Liver (tissue), 9 donors: Measurements from ENCODE around the gene SWAP70. TPM values are rescaled to one million over a fixed set of nuclear protein-coding genes. Genes with fewer than 3 reads are reported as not detected.

Experiments used
- DNase-seq: peaks from one replicate; pipeline ENCODE4 v3.0.0-alpha.2; 2017; ENCODE audit warnings: low spot score
- H3K27ac ChIP-seq, 2 donors: one replicate each; pipeline ENCODE4 v1.7.0; 2013; ENCODE audit warnings: inconsistent platforms in 2 of 2, low read length in 2 of 2, control low read depth in 1 of 2, low read depth in 1 of 2, mild to moderate bottlenecking in 1 of 2
- H3K27me3 ChIP-seq, 4 donors: one replicate each; pipeline versions ENCODE4 v1.6.1 to v1.7.0; 2013; ENCODE audit warnings: low read length in 3 of 4, inconsistent platforms in 1 of 4, mild to moderate bottlenecking in 1 of 4, moderate library complexity in 1 of 4; ENCODE audit not compliant: control insufficient read depth in 4 of 4, insufficient read depth in 4 of 4
- H3K36me3 ChIP-seq, 4 donors: one replicate each; pipeline versions ENCODE4 v1.6.1 to v1.7.0; 2013; ENCODE audit warnings: low read length in 3 of 4, mild to moderate bottlenecking in 3 of 4, low read depth in 1 of 4, moderate library complexity in 1 of 4; ENCODE audit not compliant: control insufficient read depth in 4 of 4, insufficient read depth in 3 of 4
- H3K4me1 ChIP-seq, 4 donors: one replicate each; pipeline versions ENCODE4 v1.6.1 to v1.7.0; 2013; ENCODE audit warnings: low read length in 3 of 4, mild to moderate bottlenecking in 3 of 4, moderate library complexity in 1 of 4; ENCODE audit not compliant: control insufficient read depth in 4 of 4, insufficient read depth in 4 of 4
- H3K4me3 ChIP-seq, 3 donors: one replicate each; pipeline versions ENCODE4 v1.6.1 to v1.7.0; 2013; ENCODE audit warnings: low read length in 3 of 3, control low read depth in 1 of 3, low read depth in 1 of 3, mild to moderate bottlenecking in 1 of 3
- H3K9ac ChIP-seq, 2 donors: one replicate each; pipeline ENCODE4 v1.7.0; 2013; ENCODE audit warnings: low read length in 2 of 2, mild to moderate bottlenecking in 2 of 2, moderate library complexity in 2 of 2, control low read depth in 1 of 2, low read depth in 1 of 2
- H3K9me3 ChIP-seq, 4 donors: one replicate each; pipeline versions ENCODE4 v1.6.1 to v1.7.0; 2013; ENCODE audit warnings: low read length in 3 of 4; ENCODE audit not compliant: control insufficient read depth in 4 of 4
- ATF3 ChIP-seq: IDR thresholded peaks from 2 replicates; pipeline ENCODE4 v1.6.1; 2016; ENCODE audit warnings: antibody characterized with exemption
- EGR1 ChIP-seq, 2 donors: IDR thresholded peaks; 2 replicates each; pipeline ENCODE4 v1.6.1; 2016 to 2018; ENCODE audit warnings: antibody characterized with exemption in 2 of 2, low read depth in 2 of 2
- FOXA2 ChIP-seq: IDR thresholded peaks from 2 replicates; pipeline ENCODE4 v1.6.1; 2016; ENCODE audit warnings: antibody characterized with exemption
- GABPA ChIP-seq, 2 donors: IDR thresholded peaks in 1 of 2; conservative IDR thresholded peaks in 1 of 2; 2 replicates each; pipeline ENCODE4 v1.6.1; 2016; ENCODE audit warnings: antibody characterized with exemption in 2 of 2, mild to moderate bottlenecking in 1 of 2, moderate library complexity in 1 of 2
- HNF4A ChIP-seq, 2 donors: conservative IDR thresholded peaks; 2 replicates each; pipeline ENCODE4 v1.6.1; 2016; ENCODE audit warnings: antibody characterized with exemption in 2 of 2, mild to moderate bottlenecking in 2 of 2
- HNF4G ChIP-seq: IDR thresholded peaks from 2 replicates; pipeline ENCODE4 v1.6.1; 2016; ENCODE audit warnings: antibody characterized with exemption
- JUND ChIP-seq, 2 donors: IDR thresholded peaks; 2 replicates each; pipeline ENCODE4 v1.6.1; 2016; ENCODE audit warnings: antibody characterized with exemption in 2 of 2
- MAX ChIP-seq: IDR thresholded peaks from 2 replicates; pipeline ENCODE4 v1.6.1; 2016; ENCODE audit warnings: antibody characterized with exemption
- NR2F2 ChIP-seq: IDR thresholded peaks from 2 replicates; pipeline ENCODE4 v1.6.1; 2016; ENCODE audit warnings: antibody characterized with exemption
- RAD21 ChIP-seq, 2 donors: IDR thresholded peaks; 2 replicates each; pipeline ENCODE4 v1.6.1; 2016; ENCODE audit warnings: antibody characterized with exemption in 2 of 2, mild to moderate bottlenecking in 2 of 2
- REST ChIP-seq: IDR thresholded peaks from 2 replicates; pipeline ENCODE4 v1.6.1; 2016; ENCODE audit warnings: antibody characterized with exemption, mild to moderate bottlenecking
- RXRA ChIP-seq, 2 donors: IDR thresholded peaks; 2 replicates each; pipeline ENCODE4 v1.6.1; 2017 to 2018; ENCODE audit warnings: antibody characterized with exemption in 2 of 2, mild to moderate bottlenecking in 1 of 2
- SP1 ChIP-seq: IDR thresholded peaks from 2 replicates; pipeline ENCODE4 v1.6.1; 2018; ENCODE audit warnings: antibody characterized with exemption, mild to moderate bottlenecking
- TAF1 ChIP-seq: conservative IDR thresholded peaks from 2 replicates; pipeline ENCODE4 v1.6.1; 2016; ENCODE audit warnings: antibody characterized with exemption, mild to moderate bottlenecking
- YY1 ChIP-seq: IDR thresholded peaks from 2 replicates; pipeline ENCODE4 v1.6.1; 2016; ENCODE audit warnings: antibody characterized with exemption, mild to moderate bottlenecking
- ZBTB33 ChIP-seq: IDR thresholded peaks from 2 replicates; pipeline ENCODE4 v1.6.1; 2016; ENCODE audit warnings: antibody characterized with exemption
- WGBS: extraction: QIAGEN DNeasy Blood & Tissue Kit; methylation state at CpG from one replicate; pipeline ENCODE4 v1.1.7; 2013; 5-methylcytosine and 5-hydroxymethylcytosine counted together
- polyA plus RNA-seq, 2 donors: library from polyadenylated mRNA; stranded (reverse) in 1 of 2; unstranded in 1 of 2; fragments of 200-250 nt in 1 of 2; fragments of >200 nt in 1 of 2; fragmentation: Nextera tagmentation in 1 of 2; extraction: Ambion mirVana in 1 of 2; gene quantifications; one replicate each; pipeline versions ENCODE4 v1.2.1 to v1.2.3, GENCODE V29; 2013 to 2015
- total RNA-seq, 2 donors: library from RNA; depleted of rRNA; stranded (reverse); fragments of >200 nt; gene quantifications; one replicate each; pipeline ENCODE4 v1.2.3, GENCODE V29; 2014
- donor health status: healthy.
- donor health status: healthy.
- donor health status: healthy.
- donor health status: healthy.
- donor health status: healthy.

SWAP70 gene
- total and polyA plus RNA-seq, 4 donors, result 4.0 to 8.4 (median 5.8) TPM

GRCh38 chr11:9625728-9626127 is 38.1 kb upstream of the SWAP70 start:
- no peak overlapping the region for H3K9ac ChIP-seq
- no peak overlapping the region for H3K27ac ChIP-seq
- H3K4me1 ChIP-seq, result peaks cover 0 to 1% (median 0%) of the 10 kb centered on the region in 4 donors

More at GRCh38 chr11:9625728-9626127, 38.1 kb upstream of the SWAP70 start:
- Histone ChIP-seq H3K36me3 (no peaks in the 10 kb centered on the region), H3K4me3 (no peak overlapping the region), H3K27me3 (no peaks in the 10 kb centered on the region), H3K9me3 (no peaks in the 10 kb centered on the region)
- no peak for DNase-seq
- 75% methylated on average over 3 of the region's 3 CpGs for WGBS
- TF ChIP-seq YY1 (no peak), RAD21 (IDR thresholded peaks at IDR 0.05) (no peak), HNF4G (no peak), JUND (IDR thresholded peaks at IDR 0.05) (no peak), REST (no peak), MAX (no peak), ATF3 (no peak), TAF1 (no peak), RXRA (IDR thresholded peaks at IDR 0.05) (no peak), EGR1 (IDR thresholded peaks at IDR 0.05; ENCODE audit: low read depth in 2 of 2) (no peak), GABPA (IDR thresholded peaks at IDR 0.05 in 1 of 2, conservative IDR thresholded peaks at IDR 0.05 in 1 of 2) (no peak), SP1 (no peak), HNF4A (conservative IDR thresholded peaks at IDR 0.05) (no peak), NR2F2 (no peak), ZBTB33 (no peak), FOXA2 (no peak)
